Measurements from ENCODE around the gene RPS21.

RPS21 gene

DNA sequence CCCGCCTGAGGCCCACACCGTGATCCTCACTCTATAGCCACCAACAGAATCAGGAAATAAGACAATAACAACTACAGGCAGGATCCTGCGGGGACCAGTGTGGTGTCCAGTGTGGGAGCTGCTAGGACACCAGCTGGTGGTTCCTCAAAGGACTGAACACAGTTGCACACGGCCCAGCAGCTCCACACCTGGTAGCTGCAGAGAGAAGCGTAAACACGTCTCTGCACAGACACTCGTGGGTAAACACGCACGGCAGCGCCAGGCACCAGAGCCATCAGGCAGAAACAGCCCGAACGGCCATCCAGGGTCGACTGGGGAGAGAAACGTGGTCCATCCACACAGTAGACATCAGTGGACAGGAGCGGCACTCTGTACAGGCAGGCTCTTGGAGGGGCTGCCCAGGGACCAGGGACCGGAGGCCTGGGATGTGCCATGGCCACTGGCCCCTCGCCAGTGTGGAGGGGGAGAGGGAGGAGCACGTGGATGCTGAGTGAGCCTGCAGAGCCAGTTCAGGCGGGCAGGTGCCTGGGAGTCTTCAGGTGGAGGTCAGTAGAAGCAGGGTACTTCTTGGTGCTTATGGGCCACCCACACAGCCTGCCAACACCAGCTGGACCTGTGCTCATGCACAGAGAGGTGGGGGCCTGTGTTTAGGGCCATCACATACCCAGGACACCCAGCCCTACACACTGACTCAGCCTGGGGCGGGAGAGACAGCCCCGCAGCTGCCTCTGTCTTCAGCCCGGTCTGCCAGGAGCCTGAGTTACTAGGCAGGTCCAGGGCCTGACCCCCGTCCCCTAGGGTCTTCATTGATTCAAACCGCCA, 12.4 kb upstream of the RPS21 start:
- TF ChIP-seq CTCF (IDR thresholded peaks at IDR 0.05; ENCODE audit: control insufficient read depth, extremely low read depth, insufficient read depth) = no peak
- H3K4me3 ChIP-seq (ENCODE audit: low read depth, low read length) = no peak overlapping the region
- no peak for DNase-seq (ENCODE audit: low read depth)

- TF ChIP-seq CTCF (IDR thresholded peaks at IDR 0.05; ENCODE audit: control insufficient read depth, extremely low read depth, insufficient read depth) = no peak
- DNase-seq (ENCODE audit: low read depth) = no peak
- H3K4me3 ChIP-seq (ENCODE audit: low read depth, low read length) = no peak overlapping the region
Observed at GRCh38 chr20:62376112-62377063, 10.5 kb upstream of the RPS21 start.

- TF ChIP-seq CTCF (IDR thresholded peaks at IDR 0.05; ENCODE audit: control insufficient read depth, extremely low read depth, insufficient read depth) = no peak
- H3K4me3 ChIP-seq (ENCODE audit: low read depth, low read length) = no peak overlapping the region
- DNase-seq (ENCODE audit: low read depth) = no peak
Observed at GRCh38 chr20:62377064-62377461, 9.8 kb upstream of the RPS21 start.

- TF ChIP-seq CTCF (IDR thresholded peaks at IDR 0.05; ENCODE audit: control insufficient read depth, extremely low read depth, insufficient read depth) = no peak
- DNase-seq (ENCODE audit: low read depth) = no peak
- H3K4me3 ChIP-seq (ENCODE audit: low read depth, low read length) = no peak overlapping the region
Observed at GRCh38 chr20:62377615-62378178, 9.2 kb upstream of the RPS21 start.

DNA sequence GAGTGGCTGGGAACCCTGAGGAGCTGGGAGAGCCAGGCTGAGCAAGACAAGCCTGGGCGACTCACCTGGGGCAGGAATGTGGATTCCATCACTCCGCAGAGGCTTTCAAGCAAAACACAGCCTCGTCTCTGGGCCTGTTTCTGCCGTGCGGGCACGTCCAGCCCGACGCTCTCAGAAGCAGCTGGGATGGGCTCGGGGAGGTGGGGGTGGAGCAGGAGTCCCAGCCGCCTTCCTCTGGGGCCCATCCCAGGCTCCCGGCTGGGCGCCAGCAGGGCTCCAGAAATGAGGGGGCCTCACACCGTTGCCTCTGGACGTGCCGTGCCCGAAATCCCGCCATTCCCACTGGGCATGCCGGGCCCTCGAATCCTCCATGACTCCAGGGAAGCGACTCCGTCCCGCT, 8.7 kb upstream of the RPS21 start:
- no peak for DNase-seq (ENCODE audit: low read depth)
- H3K4me3 ChIP-seq (ENCODE audit: low read depth, low read length) = no peak overlapping the region
- TF ChIP-seq CTCF (IDR thresholded peaks at IDR 0.05; ENCODE audit: control insufficient read depth, extremely low read depth, insufficient read depth) = no peak

GRCh38 chr20:62381202-62381797, 5.6 kb upstream of the RPS21 start:
- no peak overlapping the region for H3K4me3 ChIP-seq (ENCODE audit: low read depth, low read length)
- no peak for TF ChIP-seq CTCF (IDR thresholded peaks at IDR 0.05; ENCODE audit: control insufficient read depth, extremely low read depth, insufficient read depth)
- DNase-seq (ENCODE audit: low read depth) = no peak
